Activated naive CD8-positive, alpha-beta T cell treated with anti-CD3 and anti-CD28 coated beads, Interleukin-2, amount 50 U/mL, for 16 hours (primary cell): ENCODE data around the gene VTI1A.

Experiments
- DNase-seq: peaks from one replicate; pipeline ENCODE4 v3.0.0-alpha.2; 2020; ENCODE audit warnings: low read depth, low spot score

Gene VTI1A

GRCh38 chr10:112809736-112810135 is 362.7 kb downstream of the VTI1A start:
- no peak for DNase-seq

- DNase-seq: no peak
These were observed 363.7 kb downstream of the VTI1A start for GRCh38 chr10:112810711-112811151.

GRCh38 chr10:112811741-112812551 is 364.9 kb downstream of the VTI1A start:
- no peak for DNase-seq

- DNase-seq: no peak
These were observed 365.6 kb downstream of the VTI1A start for GRCh38 chr10:112812586-112812985.

- no peak for DNase-seq
These were observed 367.0 kb downstream of the VTI1A start for GRCh38 chr10:112813866-112814591.

GRCh38 chr10:112815269-112816032 is 368.4 kb downstream of the VTI1A start:
- no peak for DNase-seq

- no peak for DNase-seq
These were observed 369.0 kb downstream of the VTI1A start for GRCh38 chr10:112816033-112816430.

- no peak for DNase-seq
These were observed 369.9 kb downstream of the VTI1A start for GRCh38 chr10:112816891-112817290.

- DNase-seq: no peak
These were observed 371.2 kb downstream of the VTI1A start for GRCh38 chr10:112817981-112818777.

- DNase-seq: no peak
These were observed 372.2 kb downstream of the VTI1A start for GRCh38 chr10:112819231-112819630.

- no peak for DNase-seq
These were observed 373.3 kb downstream of the VTI1A start for GRCh38 chr10:112820320-112820719.

- no peak for DNase-seq
These were observed 374.0 kb downstream of the VTI1A start for GRCh38 chr10:112821038-112821437.

- DNase-seq: no peak
These were observed 374.6 kb downstream of the VTI1A start for GRCh38 chr10:112821663-112822062.

- DNase-seq: no peak
These were observed 376.0 kb downstream of the VTI1A start for GRCh38 chr10:112823007-112823406.

GRCh38 chr10:112823604-112824003 is 376.6 kb downstream of the VTI1A start:
- DNase-seq: no peak

- DNase-seq: no peak
These were observed 379.1 kb downstream of the VTI1A start for GRCh38 chr10:112826018-112826697.

GRCh38 chr10:112827086-112827485 is 380.1 kb downstream of the VTI1A start:
- DNase-seq: no peak

GRCh38 chr10:112827951-112828350 is 380.9 kb downstream of the VTI1A start:
- DNase-seq: no peak

GRCh38 chr10:112831859-112832258 is 384.8 kb downstream of the VTI1A start:
- DNase-seq: no peak

GRCh38 chr10:112832361-112832878 is 385.4 kb downstream of the VTI1A start:
- DNase-seq: no peak

GRCh38 chr10:112832959-112833358 is 385.9 kb downstream of the VTI1A start:
- no peak for DNase-seq
